NCI-H2227 treated with DMSO at 0.1 percent for 48 hours (cell line): ENCODE results near the gene AGRN.
A peak's percentile ranks its signal among the peaks of the same experiment; 100 is the strongest.
"Not testable (repeated sequence)": the region's sequence is repeated elsewhere in the genome, so short reads cannot be mapped to it uniquely, and the experiment has no call there.

Source experiments
- DNase-seq: peaks from one replicate; lab custom pipeline; 2025; lab: John Stamatoyannopoulos, UW

Gene AGRN

GRCh38 chr1:1020000-1020404, at the start of gene AGRN:
TSS of gene AGRN (plus strand) at chr1:1020120. CDS start at chr1:1020173, 53 bp downstream.
- peak; percentile 22 for DNase-seq

GRCh38 chr1:970242-970972, 49.5 kb upstream of the AGRN start:
- DNase-seq = no peak

- no peak for DNase-seq
These were observed 48.8 kb upstream of the AGRN start for GRCh38 chr1:970973-971730.

- DNase-seq = no peak
These were observed 48.0 kb upstream of the AGRN start for GRCh38 chr1:971751-972506.

- DNase-seq = no peak
These were observed 47.0 kb upstream of the AGRN start for GRCh38 chr1:972726-973458.

GRCh38 chr1:973459-974292, 46.2 kb upstream of the AGRN start:
- DNase-seq = no peak

GRCh38 chr1:974293-974640, 45.7 kb upstream of the AGRN start:
- DNase-seq = no peak

- DNase-seq = no peak
These were observed 45.1 kb upstream of the AGRN start for GRCh38 chr1:974687-975328.

GRCh38 chr1:975365-975764, 44.6 kb upstream of the AGRN start:
- DNase-seq = no peak

GRCh38 chr1:975896-976683, 43.8 kb upstream of the AGRN start:
- DNase-seq = peak; percentile 67

GRCh38 chr1:976791-977190, 43.1 kb upstream of the AGRN start:
- not testable (repeated sequence) for DNase-seq

- no peak for DNase-seq
These were observed 41.7 kb upstream of the AGRN start for GRCh38 chr1:978069-978834.

GRCh38 chr1:978835-979743, 40.8 kb upstream of the AGRN start:
- no peak for DNase-seq

GRCh38 chr1:979744-980072, 40.2 kb upstream of the AGRN start:
- no peak for DNase-seq

GRCh38 chr1:980137-980571, 39.8 kb upstream of the AGRN start:
- no peak for DNase-seq

- no peak for DNase-seq
These were observed 39.1 kb upstream of the AGRN start for GRCh38 chr1:980602-981395.

GRCh38 chr1:981491-981954, 38.4 kb upstream of the AGRN start:
- DNase-seq = no peak
